Osteocyte (in vitro differentiated cells): Measurements from ENCODE around the gene OBI1. TPM values are rescaled to one million over a fixed set of nuclear protein-coding genes. Genes with fewer than 3 reads are reported as not detected.

Source experiments
- DNase-seq: peaks from one replicate; pipeline ENCODE4 v3.0.0; 2021; ENCODE audit warnings: mixed read lengths; ENCODE audit not compliant: unreplicated experiment; ENCODE audit errors: extremely low spot score
- H3K27ac Mint-ChIP-seq: one replicate; pipeline ENCODE4 v1.8.0; 2021; ENCODE audit warnings: mild to moderate bottlenecking, mixed read lengths; ENCODE audit not compliant: unreplicated experiment
- H3K27me3 Mint-ChIP-seq: one replicate; pipeline ENCODE4 v1.8.0; 2021; ENCODE audit warnings: mixed read lengths; ENCODE audit not compliant: unreplicated experiment
- H3K36me3 Mint-ChIP-seq: one replicate; pipeline ENCODE4 v1.8.0; 2021; ENCODE audit warnings: mixed read lengths; ENCODE audit not compliant: unreplicated experiment
- H3K4me1 Mint-ChIP-seq: one replicate; pipeline ENCODE4 v1.8.0; 2021; ENCODE audit warnings: mixed read lengths; ENCODE audit not compliant: unreplicated experiment
- H3K4me3 Mint-ChIP-seq: one replicate; pipeline ENCODE4 v1.8.0; 2021; ENCODE audit warnings: mild to moderate bottlenecking, moderate library complexity, mixed read lengths; ENCODE audit not compliant: unreplicated experiment
- H3K9me3 Mint-ChIP-seq: one replicate; pipeline ENCODE4 v1.8.0; 2021; ENCODE audit warnings: mixed read lengths; ENCODE audit not compliant: unreplicated experiment
- total RNA-seq: library from RNA; stranded (reverse); gene quantifications from 2 replicates; pipeline ENCODE4 v1.2.1, GENCODE V29; 2021
- TF ChIP-seq, protein P1 (sequence below): fragments of 200-600 bp; sonication (generic); IDR thresholded peaks from 2 replicates; pipeline ENCODE4 v1.5.0; 2021; ENCODE audit warnings: antibody characterized with exemption, mild to moderate bottlenecking, moderate library complexity

OBI1 gene
- total RNA-seq, 1 donor from 2014 or later: 10.5 TPM

DNA sequence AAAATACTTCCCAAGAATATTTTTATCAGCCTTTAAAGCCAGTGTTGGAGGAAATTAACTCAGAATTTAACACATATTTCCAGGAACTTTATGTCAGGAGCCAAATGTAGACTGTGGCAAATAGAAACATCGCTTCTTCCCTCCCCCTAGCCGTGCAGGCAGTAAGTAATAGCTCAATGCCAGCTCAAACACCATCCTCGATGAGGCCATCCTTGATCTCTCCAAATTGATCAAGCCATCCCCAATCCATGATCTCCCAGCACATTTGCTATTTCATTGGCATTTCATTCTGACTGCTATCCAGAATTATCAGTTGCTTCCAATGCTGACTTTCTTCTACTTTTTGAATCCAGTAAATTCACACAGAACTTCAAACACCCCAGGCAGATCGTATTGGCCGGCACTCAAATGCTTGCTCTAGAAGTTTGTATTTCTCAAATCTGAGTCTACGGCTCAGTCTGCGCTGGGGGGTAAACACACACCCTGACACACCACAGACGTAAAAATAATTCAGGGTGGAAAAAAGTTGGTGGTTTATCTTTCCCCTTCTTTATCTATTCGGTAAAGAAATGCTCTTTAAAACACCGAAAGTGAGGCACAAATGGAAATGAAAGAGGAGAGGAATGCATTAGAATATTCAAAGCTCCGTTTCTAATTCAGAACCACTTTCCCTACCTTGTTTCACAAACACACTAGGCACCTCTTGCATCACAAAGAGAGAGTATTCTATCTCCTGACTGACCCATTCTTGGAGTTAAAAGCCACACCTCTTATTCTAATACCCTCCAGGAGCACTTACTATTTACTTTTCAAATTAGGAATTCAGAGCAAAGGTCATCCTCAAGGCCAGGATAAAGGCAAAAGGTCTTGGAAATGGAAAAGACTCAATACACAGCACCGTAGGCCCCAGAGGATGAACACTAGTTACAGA lies 991 bp downstream of the OBI1 start:
- Mint-ChIP-seq H3K27me3 (peaks cover 2% of the 10 kb centered on the region), H3K4me1 (peaks cover 18% of the 10 kb centered on the region), H3K4me3 (peak overlapping the region; percentile 99), H3K36me3 (peaks cover 4% of the 10 kb centered on the region), H3K9me3 (no peaks in the 10 kb centered on the region), H3K27ac (peak overlapping the region; percentile 97)
- TF ChIP-seq, protein P1, sequence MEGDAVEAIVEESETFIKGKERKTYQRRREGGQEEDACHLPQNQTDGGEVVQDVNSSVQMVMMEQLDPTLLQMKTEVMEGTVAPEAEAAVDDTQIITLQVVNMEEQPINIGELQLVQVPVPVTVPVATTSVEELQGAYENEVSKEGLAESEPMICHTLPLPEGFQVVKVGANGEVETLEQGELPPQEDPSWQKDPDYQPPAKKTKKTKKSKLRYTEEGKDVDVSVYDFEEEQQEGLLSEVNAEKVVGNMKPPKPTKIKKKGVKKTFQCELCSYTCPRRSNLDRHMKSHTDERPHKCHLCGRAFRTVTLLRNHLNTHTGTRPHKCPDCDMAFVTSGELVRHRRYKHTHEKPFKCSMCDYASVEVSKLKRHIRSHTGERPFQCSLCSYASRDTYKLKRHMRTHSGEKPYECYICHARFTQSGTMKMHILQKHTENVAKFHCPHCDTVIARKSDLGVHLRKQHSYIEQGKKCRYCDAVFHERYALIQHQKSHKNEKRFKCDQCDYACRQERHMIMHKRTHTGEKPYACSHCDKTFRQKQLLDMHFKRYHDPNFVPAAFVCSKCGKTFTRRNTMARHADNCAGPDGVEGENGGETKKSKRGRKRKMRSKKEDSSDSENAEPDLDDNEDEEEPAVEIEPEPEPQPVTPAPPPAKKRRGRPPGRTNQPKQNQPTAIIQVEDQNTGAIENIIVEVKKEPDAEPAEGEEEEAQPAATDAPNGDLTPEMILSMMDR: no peak
- DNase-seq: no peak

DNA sequence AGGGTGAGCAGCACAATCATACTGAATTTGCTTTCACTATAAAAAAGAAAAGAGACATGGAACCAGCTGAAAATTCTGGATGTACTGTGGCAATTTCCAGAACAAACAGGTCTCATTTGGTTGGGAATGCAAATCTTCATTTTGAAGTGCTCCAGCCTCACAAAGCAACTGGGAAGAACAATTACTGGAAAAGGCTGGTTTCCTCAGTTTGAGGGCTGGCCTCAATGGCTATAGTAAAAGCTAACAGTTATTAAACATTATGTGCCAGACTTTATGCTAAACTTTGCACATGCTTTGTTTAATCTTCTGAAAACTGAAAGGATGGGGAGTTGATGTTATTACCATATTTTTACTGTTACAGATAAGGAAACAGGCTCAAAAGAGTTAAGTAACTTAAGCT lies 3.0 kb downstream of the OBI1 start:
- no peaks in the 10 kb centered on the region for H3K9me3 Mint-ChIP-seq
- peaks cover 4% of the 10 kb centered on the region for H3K36me3 Mint-ChIP-seq
- DNase-seq: no peak
- H3K4me1 Mint-ChIP-seq: peaks cover 18% of the 10 kb centered on the region
- no peak overlapping the region for H3K4me3 Mint-ChIP-seq
- TF ChIP-seq, protein P1: no peak
- H3K27ac Mint-ChIP-seq: no peak overlapping the region
- no peaks in the 10 kb centered on the region for H3K27me3 Mint-ChIP-seq

DNA sequence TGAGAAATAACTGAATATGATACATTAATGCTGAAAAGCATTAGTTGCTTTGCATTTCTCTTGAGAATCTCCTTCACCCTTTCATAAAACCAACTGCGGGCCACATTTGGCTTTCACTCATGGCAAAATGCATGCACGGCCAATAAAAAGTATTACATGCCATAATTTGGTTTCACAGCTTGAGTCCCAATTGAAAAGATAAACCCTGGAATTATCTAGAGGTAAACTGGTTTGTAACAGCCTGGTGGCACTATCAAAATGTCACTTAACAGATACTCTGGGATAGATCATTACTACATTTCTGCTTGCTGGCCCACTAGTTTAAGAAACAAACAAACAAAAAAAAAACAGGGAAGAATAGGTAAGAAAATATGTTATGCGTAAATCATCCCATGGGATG lies 3.9 kb downstream of the OBI1 start:
- TF ChIP-seq, protein P1: no peak
- Mint-ChIP-seq H3K9me3 (no peaks in the 10 kb centered on the region), H3K4me3 (no peak overlapping the region)

DNA sequence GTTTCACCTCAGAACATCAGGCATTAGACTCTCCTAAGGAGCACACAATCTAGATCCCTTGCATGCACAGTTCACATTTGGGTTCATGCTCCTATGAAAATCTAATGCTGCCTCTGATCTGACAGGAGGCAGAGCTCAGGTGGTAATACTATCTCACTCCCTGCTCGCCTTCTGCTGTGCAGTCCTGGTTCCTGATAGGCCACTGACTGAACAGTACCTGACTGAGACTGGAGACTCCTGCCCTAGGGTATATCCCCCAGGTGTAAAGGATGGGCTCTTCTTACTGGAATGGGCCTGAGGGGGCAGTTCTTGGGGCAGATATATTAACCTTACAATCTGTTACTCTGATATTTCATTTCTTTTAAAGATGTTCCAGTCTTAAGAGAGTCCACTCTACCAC lies 6.3 kb downstream of the OBI1 start:
- Mint-ChIP-seq H3K9me3 (no peaks in the 10 kb centered on the region), H3K27ac (no peak overlapping the region), H3K4me3 (no peak overlapping the region), H3K36me3 (peaks cover 4% of the 10 kb centered on the region), H3K27me3 (no peaks in the 10 kb centered on the region), H3K4me1 (peaks cover 6% of the 10 kb centered on the region)
- no peak for DNase-seq
- TF ChIP-seq, protein P1: no peak

More for the DNA sequence above, 3.9 kb downstream of the OBI1 start:
- peaks cover 4% of the 10 kb centered on the region for H3K36me3 Mint-ChIP-seq
- H3K4me1 Mint-ChIP-seq: peaks cover 18% of the 10 kb centered on the region
- H3K27me3 Mint-ChIP-seq: no peaks in the 10 kb centered on the region
- no peak for DNase-seq
- H3K27ac Mint-ChIP-seq: no peak overlapping the region

DNA sequence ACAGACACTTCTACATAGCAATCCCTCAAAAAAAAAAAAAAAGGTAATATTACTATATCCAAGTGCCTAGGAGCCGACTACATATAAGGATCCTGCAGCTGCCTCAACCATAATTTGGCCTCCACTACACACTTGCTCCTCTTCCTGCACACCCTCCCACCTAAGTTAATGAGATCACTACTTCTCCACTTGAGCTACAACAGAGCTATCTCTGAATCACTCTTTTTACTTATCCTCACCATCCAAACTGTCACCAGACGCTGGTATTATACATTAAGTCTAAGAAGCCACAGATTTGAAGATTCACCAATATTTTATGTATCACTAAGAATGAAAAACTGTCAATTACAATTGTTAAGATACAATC lies 8.3 kb downstream of the OBI1 start:
- H3K27ac Mint-ChIP-seq: no peak overlapping the region
- DNase-seq: no peak
- TF ChIP-seq, protein P1: no peak
- no peaks in the 10 kb centered on the region for H3K9me3 Mint-ChIP-seq
- no peak overlapping the region for H3K4me3 Mint-ChIP-seq
- no peaks in the 10 kb centered on the region for H3K4me1 Mint-ChIP-seq
- no peaks in the 10 kb centered on the region for H3K27me3 Mint-ChIP-seq
- peaks cover under 1% of the 10 kb centered on the region for H3K36me3 Mint-ChIP-seq
